Osteocyte (in vitro differentiated cells): ENCODE data around the gene DHDH. TPM values are rescaled to one million over a fixed set of nuclear protein-coding genes. Genes with fewer than 3 reads are reported as not detected.
A peak's percentile ranks its signal among the peaks of the same experiment; 100 is the strongest.

Experiments used
- DNase-seq: peaks from one replicate; pipeline ENCODE4 v3.0.0; 2021; ENCODE audit warnings: mixed read lengths; ENCODE audit not compliant: unreplicated experiment; ENCODE audit errors: extremely low spot score
- H3K27ac Mint-ChIP-seq: one replicate; pipeline ENCODE4 v1.8.0; 2021; ENCODE audit warnings: mild to moderate bottlenecking, mixed read lengths; ENCODE audit not compliant: unreplicated experiment
- H3K27me3 Mint-ChIP-seq: one replicate; pipeline ENCODE4 v1.8.0; 2021; ENCODE audit warnings: mixed read lengths; ENCODE audit not compliant: unreplicated experiment
- H3K36me3 Mint-ChIP-seq: one replicate; pipeline ENCODE4 v1.8.0; 2021; ENCODE audit warnings: mixed read lengths; ENCODE audit not compliant: unreplicated experiment
- H3K4me1 Mint-ChIP-seq: one replicate; pipeline ENCODE4 v1.8.0; 2021; ENCODE audit warnings: mixed read lengths; ENCODE audit not compliant: unreplicated experiment
- H3K4me3 Mint-ChIP-seq: one replicate; pipeline ENCODE4 v1.8.0; 2021; ENCODE audit warnings: mild to moderate bottlenecking, moderate library complexity, mixed read lengths; ENCODE audit not compliant: unreplicated experiment
- H3K9me3 Mint-ChIP-seq: one replicate; pipeline ENCODE4 v1.8.0; 2021; ENCODE audit warnings: mixed read lengths; ENCODE audit not compliant: unreplicated experiment
- CTCF ChIP-seq: fragments of 200-600 bp; sonication (generic); IDR thresholded peaks from 2 replicates; pipeline ENCODE4 v1.5.0; 2021; ENCODE audit warnings: antibody characterized with exemption, mild to moderate bottlenecking, moderate library complexity
- total RNA-seq: library from RNA; stranded (reverse); gene quantifications from 2 replicates; pipeline ENCODE4 v1.2.1, GENCODE V29; 2021

The DHDH gene
- total RNA-seq, 1 donor from 2014 or later, result 0.67 TPM

DNA sequence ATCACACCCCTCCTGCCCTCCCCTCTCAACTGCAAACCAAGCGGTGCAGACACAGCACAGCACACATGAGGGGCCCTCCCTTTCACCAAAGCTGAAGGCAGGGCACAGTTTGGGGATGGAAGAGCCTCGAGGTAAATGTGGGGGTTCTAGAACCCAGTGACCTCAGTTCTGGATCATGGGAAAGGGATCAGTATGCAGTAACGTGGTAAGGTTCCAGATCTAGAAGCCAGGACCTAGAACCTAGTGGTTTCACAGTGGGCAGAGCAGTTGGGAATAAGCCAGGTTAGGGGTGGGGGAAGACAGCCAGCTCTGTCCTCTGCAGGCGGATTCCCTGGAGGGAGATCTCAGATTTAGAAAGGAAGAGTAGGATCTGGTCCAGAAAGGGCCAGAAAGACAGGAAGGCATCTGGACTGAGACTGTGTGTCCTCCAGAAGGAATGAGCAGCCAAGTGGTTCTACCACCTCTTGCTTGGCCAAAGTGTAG, 34.7 kb downstream of the DHDH start:
- Mint-ChIP-seq H3K4me3 (peak overlapping the region; percentile 30), H3K9me3 (no peaks in the 10 kb centered on the region), H3K4me1 (peaks cover 43% of the 10 kb centered on the region), H3K27ac (peak overlapping the region; percentile 98), H3K36me3 (peaks cover 17% of the 10 kb centered on the region), H3K27me3 (no peaks in the 10 kb centered on the region)
- no peak for TF ChIP-seq CTCF
- DNase-seq, result no peak

GRCh38 chr19:48968813-48969218, 35.3 kb downstream of the DHDH start:
- DNase-seq, result no peak
- Mint-ChIP-seq H3K36me3 (peaks cover 17% of the 10 kb centered on the region), H3K27me3 (no peaks in the 10 kb centered on the region), H3K9me3 (no peaks in the 10 kb centered on the region), H3K4me3 (no peak overlapping the region), H3K27ac (no peak overlapping the region), H3K4me1 (peaks cover 37% of the 10 kb centered on the region)
- no peak for TF ChIP-seq CTCF

DNA sequence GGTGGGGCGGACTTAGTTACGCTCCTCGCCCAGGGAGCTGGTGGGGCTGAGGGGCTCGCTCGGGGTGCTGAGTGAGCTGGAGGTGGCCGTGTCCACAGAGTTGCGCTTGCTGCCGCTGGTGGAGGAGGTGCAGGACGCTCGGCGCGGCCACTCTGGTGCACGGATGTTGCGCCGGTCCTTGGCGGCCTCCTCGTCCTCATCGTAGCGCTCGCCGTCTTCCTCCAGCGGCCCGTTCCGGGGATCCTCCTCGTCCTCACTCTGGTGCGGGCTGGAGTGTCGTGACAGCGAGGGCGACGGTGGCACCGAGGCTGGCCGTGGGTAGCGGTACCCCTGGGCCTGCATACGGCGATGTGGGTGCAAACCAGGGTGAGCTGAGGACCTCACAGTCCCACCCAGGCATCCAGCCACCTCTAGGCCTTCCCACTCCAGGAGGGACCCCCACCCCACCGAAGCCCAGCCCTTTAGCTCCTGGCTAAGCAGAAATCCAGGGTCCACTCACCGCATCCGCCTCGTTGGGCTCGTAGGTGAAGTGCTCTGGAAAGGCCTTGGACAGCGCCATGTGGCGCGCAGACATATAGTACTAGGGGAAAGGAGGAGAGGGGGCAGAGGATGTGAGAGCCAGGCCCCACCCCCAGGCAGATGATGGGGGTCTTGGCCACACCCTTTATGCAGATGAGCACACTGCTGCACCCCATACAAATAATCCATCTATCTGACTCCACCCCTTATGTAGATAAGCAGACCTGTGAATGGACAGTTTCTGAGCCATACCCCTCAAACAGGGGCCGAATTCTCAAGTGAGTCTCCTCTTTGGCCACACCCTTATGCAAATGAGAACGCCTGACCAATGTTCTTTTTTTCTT, 36.0 kb downstream of the DHDH start:
- Mint-ChIP-seq H3K4me3 (no peak overlapping the region), H3K27me3 (no peaks in the 10 kb centered on the region), H3K4me1 (peaks cover 31% of the 10 kb centered on the region), H3K27ac (no peak overlapping the region), H3K9me3 (no peaks in the 10 kb centered on the region), H3K36me3 (peaks cover 17% of the 10 kb centered on the region)
- TF ChIP-seq CTCF, result no peak
- DNase-seq, result no peak

GRCh38 chr19:48970139-48970766, 36.8 kb downstream of the DHDH start:
- Mint-ChIP-seq H3K27ac (no peak overlapping the region), H3K36me3 (peaks cover 17% of the 10 kb centered on the region)
- no peak for TF ChIP-seq CTCF

DNA sequence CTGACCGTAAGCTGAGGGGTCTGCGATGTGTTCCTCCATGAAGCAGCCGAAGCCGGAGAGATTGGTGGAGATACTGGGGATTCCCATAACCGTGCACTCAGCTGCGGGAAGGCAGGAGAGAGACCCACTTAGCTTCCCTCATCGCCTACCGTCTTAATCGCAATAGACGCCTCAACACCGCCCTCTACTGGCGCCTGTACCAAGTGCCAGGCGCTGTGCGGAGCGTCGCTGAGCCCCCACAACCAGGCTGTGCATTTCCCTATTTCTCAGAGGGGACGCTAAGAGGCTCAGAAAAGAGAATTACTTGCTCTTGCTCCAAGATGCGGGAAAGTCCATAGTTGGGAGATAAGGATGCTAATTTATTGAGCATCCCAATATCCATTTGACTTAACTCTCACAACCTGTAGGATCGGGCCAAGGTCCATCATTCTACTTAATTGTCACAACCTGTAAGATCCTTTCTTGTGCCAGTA, 37.5 kb downstream of the DHDH start:
- H3K36me3 Mint-ChIP-seq, result peaks cover 15% of the 10 kb centered on the region
- DNase-seq, result peak; percentile 90
- H3K9me3 Mint-ChIP-seq, result no peaks in the 10 kb centered on the region
- peaks cover 26% of the 10 kb centered on the region for H3K4me1 Mint-ChIP-seq
- H3K4me3 Mint-ChIP-seq, result no peak overlapping the region
- peak; percentile 95 for TF ChIP-seq CTCF
- H3K27ac Mint-ChIP-seq, result no peak overlapping the region
- H3K27me3 Mint-ChIP-seq, result no peaks in the 10 kb centered on the region

More at GRCh38 chr19:48970139-48970766, 36.8 kb downstream of the DHDH start:
- no peak for DNase-seq
- no peaks in the 10 kb centered on the region for H3K9me3 Mint-ChIP-seq
- no peak overlapping the region for H3K4me3 Mint-ChIP-seq
- H3K27me3 Mint-ChIP-seq, result no peaks in the 10 kb centered on the region
- H3K4me1 Mint-ChIP-seq, result peaks cover 28% of the 10 kb centered on the region
